ENCODE results near the gene SOCS7. TPM values are rescaled to one million over a fixed set of nuclear protein-coding genes. Genes with fewer than 3 reads are reported as not detected.

The SOCS7 gene
- total and polyA plus RNA-seq, 10 of the 15 experiments (the other 5 are each of a cell fraction or from before 2014, with no cell fraction given): 0.68 to 12.8 (median 7.3) TPM

DNA sequence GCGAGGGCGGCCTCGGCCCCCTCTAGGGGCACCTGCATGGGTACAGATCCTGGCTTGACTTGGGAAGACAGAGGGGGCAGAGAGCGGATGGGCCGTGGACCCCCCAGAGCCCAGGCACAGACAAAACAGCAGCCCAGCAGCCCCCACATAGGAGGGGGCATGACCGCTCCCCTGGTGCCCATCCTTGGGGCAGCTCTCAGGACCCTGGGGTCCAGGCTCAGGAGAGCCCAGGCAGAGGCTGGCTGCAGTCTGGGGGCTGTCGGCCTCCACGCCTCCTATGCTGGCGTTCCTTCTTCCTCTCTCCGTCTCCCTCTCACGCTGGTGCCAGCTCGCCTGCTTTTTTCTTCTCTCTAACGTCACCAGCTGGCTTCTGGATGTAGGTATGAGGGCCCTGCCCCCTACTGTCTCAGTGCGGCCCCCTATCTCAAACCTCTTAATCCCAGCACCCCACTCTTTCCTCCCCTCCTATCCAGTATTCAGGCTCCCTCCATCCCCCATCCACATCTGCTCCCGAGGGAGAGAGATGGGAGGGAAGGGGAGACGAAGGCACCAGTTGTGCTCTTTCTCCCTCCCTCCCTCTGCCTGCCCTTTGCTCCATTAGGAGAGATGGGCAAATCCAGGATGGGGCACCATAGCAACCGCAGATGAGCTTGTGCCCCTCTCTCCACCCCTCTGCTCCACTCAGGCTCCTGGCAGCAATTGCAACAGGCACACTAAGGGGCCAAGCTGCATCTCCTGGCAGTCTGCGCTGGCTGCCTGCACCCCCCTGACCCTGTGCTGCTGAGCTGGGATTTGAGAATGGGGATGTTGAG lies 7.8 kb upstream of the SOCS7 start, which contains the start of gene GPR179:
GPR179 (minus strand) TSS at position 349 of the 812 bp plus-strand sequence; CDS start at position 182, 167 bp downstream.
- no peak within 1 kb of the TSS for H3K27ac ChIP-seq (ENCODE audit: control insufficient read depth, insufficient read depth)
- no peak within 1 kb of the TSS for H2AFZ ChIP-seq (ENCODE audit: control insufficient read depth, low read depth, low read length)
- no peaks in the 10 kb centered on the region for H3K36me3 ChIP-seq (ENCODE audit: control insufficient read depth in 2 of 2, insufficient read depth in 2 of 2, low read length in 1 of 2)
- H3K27me3 ChIP-seq (replicated peaks in 1 of 2; ENCODE audit: control insufficient read depth in 2 of 2, insufficient read depth in 2 of 2, low read length in 1 of 2): no peaks in the 10 kb centered on the region; a peak in 1 of 4 replicates
- no peaks in the 10 kb centered on the region for H3K4me1 ChIP-seq (ENCODE audit: control insufficient read depth, insufficient read depth, low read length)
- H4K20me1 ChIP-seq (ENCODE audit: control insufficient read depth, insufficient read depth): no peaks in the 10 kb centered on the region
- SMC1A ChIA-PET (ENCODE audit: uncharacterized antibody, unreplicated experiment): interaction anchor here (1.0 kb wide), 1 partner anchor 71 kb away, joined by 3 read pairs; no protein-coding TSS in a partner anchor
- no peaks in the 10 kb centered on the region for H3K9me3 ChIP-seq (replicated peaks; ENCODE audit: control insufficient read depth, insufficient read depth, low read length)
- TF ChIP-seq, protein P1, sequence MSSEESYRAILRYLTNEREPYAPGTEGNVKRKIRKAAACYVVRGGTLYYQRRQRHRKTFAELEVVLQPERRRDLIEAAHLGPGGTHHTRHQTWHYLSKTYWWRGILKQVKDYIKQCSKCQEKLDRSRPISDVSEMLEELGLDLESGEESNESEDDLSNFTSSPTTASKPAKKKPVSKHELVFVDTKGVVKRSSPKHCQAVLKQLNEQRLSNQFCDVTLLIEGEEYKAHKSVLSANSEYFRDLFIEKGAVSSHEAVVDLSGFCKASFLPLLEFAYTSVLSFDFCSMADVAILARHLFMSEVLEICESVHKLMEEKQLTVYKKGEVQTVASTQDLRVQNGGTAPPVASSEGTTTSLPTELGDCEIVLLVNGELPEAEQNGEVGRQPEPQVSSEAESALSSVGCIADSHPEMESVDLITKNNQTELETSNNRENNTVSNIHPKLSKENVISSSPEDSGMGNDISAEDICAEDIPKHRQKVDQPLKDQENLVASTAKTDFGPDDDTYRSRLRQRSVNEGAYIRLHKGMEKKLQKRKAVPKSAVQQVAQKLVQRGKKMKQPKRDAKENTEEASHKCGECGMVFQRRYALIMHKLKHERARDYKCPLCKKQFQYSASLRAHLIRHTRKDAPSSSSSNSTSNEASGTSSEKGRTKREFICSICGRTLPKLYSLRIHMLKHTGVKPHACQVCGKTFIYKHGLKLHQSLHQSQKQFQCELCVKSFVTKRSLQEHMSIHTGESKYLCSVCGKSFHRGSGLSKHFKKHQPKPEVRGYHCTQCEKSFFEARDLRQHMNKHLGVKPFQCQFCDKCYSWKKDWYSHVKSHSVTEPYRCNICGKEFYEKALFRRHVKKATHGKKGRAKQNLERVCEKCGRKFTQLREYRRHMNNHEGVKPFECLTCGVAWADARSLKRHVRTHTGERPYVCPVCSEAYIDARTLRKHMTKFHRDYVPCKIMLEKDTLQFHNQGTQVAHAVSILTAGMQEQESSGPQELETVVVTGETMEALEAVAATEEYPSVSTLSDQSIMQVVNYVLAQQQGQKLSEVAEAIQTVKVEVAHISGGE (CRISPR knock-in tag; IDR thresholded peaks at IDR 0.05): no peak
- no peak for TF ChIP-seq STAT3 (IDR thresholded peaks at IDR 0.05; ENCODE audit: low read depth, low read length)
- FAIRE-seq (no peak), DNase-seq (ENCODE audit: low read depth, low spot score) (no peak), ATAC-seq (no peak)
- no peak within 1 kb of the TSS for H3K9ac ChIP-seq (ENCODE audit: control insufficient read depth, insufficient read depth, low read length)
- WGBS (ENCODE audit: insufficient coverage, insufficient replicate concordance, low lambda C conversion rate, missing lambda C conversion rate): 63% methylated on average over 18 of the region's 18 CpGs
- no TSS peak for BruUV-seq (replicated peaks)
- H3K4me2 ChIP-seq (ENCODE audit: control insufficient read depth, insufficient read depth): no peak within 1 kb of the TSS
- intact Hi-C loops (cut with micrococcal nuclease; ENCODE audit: unreplicated experiment) (no loop called here), in situ Hi-C loops (cut with MboI) (loop anchor here (10.0 kb wide), 1 partner anchor 131 kb away; no protein-coding TSS in a partner anchor)
- POLR2A ChIA-PET: no interaction called here
- no peak within 1 kb of the TSS for H3K4me3 ChIP-seq
- CTCF ChIA-PET: interaction anchor here (0.9 to 1.7 kb wide), 3 partner anchors 10 to 324 kb away, joined by 3 to 5 read pairs (median 3); no protein-coding TSS in a partner anchor
- RAD21 ChIA-PET (ENCODE audit: unreplicated experiment): no interaction called here
- no peaks in the 10 kb centered on the region for H3K79me2 ChIP-seq (ENCODE audit: control insufficient read depth, insufficient read depth, low read length)

All from GM12878 (cell line).